Measurements from ENCODE around the gene TRPM7. TPM values are rescaled to one million over a fixed set of nuclear protein-coding genes. Genes with fewer than 3 reads are reported as not detected.

Gene TRPM7
- total and polyA plus RNA-seq, 9 of the 15 experiments (the other 6 are each of a cell fraction or from before 2014, with no cell fraction given) = 12.3 to 59.2 (median 31.5) TPM

- TF ChIP-seq HMBOX1 (IDR thresholded peaks at IDR 0.05) = 0 out of 2 replicates have a peak, but pooled peaks have one; percentile 6
- TF ChIP-seq THRAP3 (IDR thresholded peaks at IDR 0.05; ENCODE audit: borderline replicate concordance) = no peak
- no peak for TF ChIP-seq ZNF324 (CRISPR knock-in tag; IDR thresholded peaks at IDR 0.05)
- TF ChIP-seq SMAD4 (CRISPR knock-in tag; conservative IDR thresholded peaks at IDR 0.05) = no peak; the same call in 1 of the 2 replicates
- TF ChIP-seq ZNF263 (CRISPR knock-in tag; IDR thresholded peaks at IDR 0.05; ENCODE audit: borderline replicate concordance) = 0 out of 2 replicates have a peak, but pooled peaks have one; percentile 59
- no peak for TF ChIP-seq MCM3 (IDR thresholded peaks at IDR 0.05)
- TF ChIP-seq ZKSCAN8 (CRISPR knock-in tag; IDR thresholded peaks at IDR 0.05) = no peak
- no peak for TF ChIP-seq U2AF1 (optimal IDR thresholded peaks at IDR 0.05; ENCODE audit: low read depth, low read length)
- TF ChIP-seq ZNF311 (CRISPR knock-in tag; IDR thresholded peaks at IDR 0.05) = no peak
- no peak for TF ChIP-seq KLF6 (CRISPR knock-in tag; IDR thresholded peaks at IDR 0.05; ENCODE audit: borderline replicate concordance)
- no peak for TF ChIP-seq MEF2D (tag; conservative IDR thresholded peaks at IDR 0.05; ENCODE audit: low read depth)
- TF ChIP-seq ZNF766 (CRISPR knock-in tag; conservative IDR thresholded peaks at IDR 0.05) = no peak
- TF ChIP-seq HBP1 (CRISPR knock-in tag; IDR thresholded peaks at IDR 0.05) = no peak
- no peak for TF ChIP-seq ZNF197 (CRISPR knock-in tag; IDR thresholded peaks at IDR 0.05; ENCODE audit: low read depth)
- TF ChIP-seq MIER1 (IDR thresholded peaks at IDR 0.05; ENCODE audit: low read depth) = no peak
- no peak for TF ChIP-seq RBM15 (IDR thresholded peaks at IDR 0.05; ENCODE audit: insufficient read depth, low read length)
- TF ChIP-seq RBM25 (IDR thresholded peaks at IDR 0.05; ENCODE audit: low read depth, low read length, severe bottlenecking) = no peak
- TF ChIP-seq ZNF444 (CRISPR knock-in tag; IDR thresholded peaks at IDR 0.05) = no peak
- no peak for TF ChIP-seq DMBX1 (CRISPR knock-in tag; IDR thresholded peaks at IDR 0.05; ENCODE audit: borderline replicate concordance)
- TF ChIP-seq NONO (IDR thresholded peaks at IDR 0.05; ENCODE audit: low read depth in 2 of 2, low read length in 1 of 2) = no peak
- no peak for TF ChIP-seq ZNF124 (CRISPR knock-in tag; IDR thresholded peaks at IDR 0.05)
- no peak for TF ChIP-seq MYBL2 (IDR thresholded peaks at IDR 0.05; ENCODE audit: low read depth)
- TF ChIP-seq MYBL2 (CRISPR knock-in tag; IDR thresholded peaks at IDR 0.05; ENCODE audit: borderline replicate concordance) = no peak
- no peak for TF ChIP-seq XRCC3 (IDR thresholded peaks at IDR 0.05)
- TF ChIP-seq FOXK1 (CRISPR knock-in tag; IDR thresholded peaks at IDR 0.05; ENCODE audit: borderline replicate concordance) = no peak
- no peak for TF ChIP-seq ZNF449 (CRISPR knock-in tag; IDR thresholded peaks at IDR 0.05)
- no peak for TF ChIP-seq ZNF347 (CRISPR knock-in tag; IDR thresholded peaks at IDR 0.05; ENCODE audit: low read depth)
- TF ChIP-seq CAMTA2 (CRISPR knock-in tag; conservative IDR thresholded peaks at IDR 0.05) = no peak
Measured at GRCh38 chr15:50685976-50686468, 575 bp downstream of the TRPM7 start (continued).
